CD4-positive, alpha-beta T cell treated with Interferon alpha-2 for 1 hour (primary cell): ENCODE measurements around the gene CD86.

Experiments
- DNase-seq, 2 donors: peaks; one replicate each; pipeline ENCODE4 v3.0.0-alpha.2; 2020 to 2022

Gene CD86

DNA sequence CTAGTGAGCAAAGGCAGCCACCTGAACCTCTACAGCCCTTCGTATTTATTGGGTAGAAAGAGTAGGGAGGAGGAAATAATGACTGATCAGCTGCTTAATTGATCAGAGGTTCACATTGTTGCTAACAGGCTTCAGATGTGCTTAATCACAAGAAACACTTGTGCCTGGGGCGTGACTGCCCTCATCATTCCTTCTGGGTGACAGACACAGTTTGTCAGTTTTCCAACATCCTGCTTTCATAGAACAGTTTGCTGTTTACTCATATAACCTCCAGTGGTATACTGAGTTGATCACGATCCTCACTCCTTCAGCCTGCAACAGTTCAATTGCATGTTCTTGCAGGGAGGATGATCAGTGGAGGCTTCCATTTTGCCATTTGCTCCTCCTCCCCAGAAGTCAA, 114.7 kb downstream of the CD86 start:
- DNase-seq = no peak
